Measurements from ENCODE around the gene TMEM135.

The TMEM135 gene

GRCh38 chr11:87366763-87367405, 329.1 kb downstream of the TMEM135 start:
- DNase-seq, result no peak

- DNase-seq, result no peak
Measured at GRCh38 chr11:87368151-87368550, 330.4 kb downstream of the TMEM135 start.

GRCh38 chr11:87368858-87369480, 331.2 kb downstream of the TMEM135 start:
- DNase-seq, result no peak

GRCh38 chr11:87369888-87370287, 332.2 kb downstream of the TMEM135 start:
- no peak for DNase-seq

- DNase-seq, result no peak
Measured at GRCh38 chr11:87372065-87372464, 334.3 kb downstream of the TMEM135 start.

Measured in NCI-H1930 (cell line).